Ascending aorta (tissue), 2 donors: ENCODE measurements around the gene DEPDC7. TPM values are rescaled to one million over a fixed set of nuclear protein-coding genes. Genes with fewer than 3 reads are reported as not detected.
"Not testable (repeated sequence)": the region's sequence is repeated elsewhere in the genome, so short reads cannot be mapped to it uniquely, and the experiment has no call there.

Source experiments
- DNase-seq, 2 donors: peaks; one replicate each; pipeline ENCODE4 v3.0.0-alpha.2; 2019; ENCODE audit warnings: low spot score in 2 of 2
- H3K27ac ChIP-seq, 2 donors: fragments of 200-600 bp; sonication (generic); one replicate each; pipeline ENCODE4 v1.5.1; 2016 to 2017; ENCODE audit warnings: mild to moderate bottlenecking in 1 of 2
- H3K27me3 ChIP-seq: fragments of 200-600 bp; sonication (generic); one replicate; pipeline ENCODE4 v1.5.1; 2017
- H3K36me3 ChIP-seq, 2 donors: fragments of 200-600 bp; sonication (generic); one replicate each; pipeline ENCODE4 v1.5.1; 2016
- H3K4me1 ChIP-seq, 2 donors: fragments of 200-600 bp; sonication (generic); one replicate each; pipeline ENCODE4 v1.5.1; 2016 to 2017; ENCODE audit warnings: mild to moderate bottlenecking in 1 of 2
- H3K4me3 ChIP-seq, 2 donors: fragments of 200-600 bp; sonication (generic); one replicate each; pipeline ENCODE4 v1.5.1; 2016 to 2017; ENCODE audit warnings: mild to moderate bottlenecking in 1 of 2
- H3K9me3 ChIP-seq, 2 donors: fragments of 200-600 bp; sonication (generic); one replicate each; pipeline ENCODE4 v1.5.1; 2016
- intact Hi-C: fragments of 100-400 bp; cut with DNase I; formaldehyde crosslinking; loops from one replicate; pipeline ENCODE4 v1.15.1; 2023
- total RNA-seq: library from RNA; depleted of rRNA; stranded (reverse); fragments of >200 nt; gene quantifications from one replicate; pipeline ENCODE4 v1.1.0, GENCODE V29; 2016
- TF ChIP-seq, protein P1 (sequence below), 3 experiments: fragments of 200-600 bp in 2 of 3; fragments of 450-650 bp in 1 of 3; sonication (generic) in 2 of 3; IDR thresholded peaks; one replicate each; pipeline ENCODE4 v1.5.1; 2016 to 2019; ENCODE audit warnings: antibody characterized with exemption in 3 of 3, mild to moderate bottlenecking in 1 of 3, moderate library complexity in 1 of 3

Gene DEPDC7
- total RNA-seq, 1 donor from 2014 or later, result not detected

DNA sequence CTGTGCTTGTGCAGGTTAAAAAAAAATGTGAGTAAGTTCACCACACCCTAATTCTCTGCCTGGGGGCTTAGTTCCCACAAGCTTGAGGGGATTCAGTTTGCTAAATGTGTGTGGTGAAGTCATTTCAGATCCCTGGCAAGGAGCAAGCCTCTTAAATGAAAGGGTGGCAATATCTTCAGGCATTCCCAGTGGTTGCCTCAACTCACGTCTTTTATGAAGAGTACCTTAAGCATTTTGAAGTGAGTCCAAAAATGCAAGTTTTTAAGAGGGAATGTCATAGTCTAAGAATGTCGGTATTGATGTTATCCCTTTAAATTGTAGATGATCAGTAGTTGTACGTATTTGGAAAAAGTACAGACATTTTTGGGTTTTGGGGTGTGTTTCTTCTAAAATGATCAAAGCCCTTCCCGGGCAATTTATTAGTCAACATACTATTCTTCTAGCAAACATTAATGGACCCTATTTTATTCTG, 28.6 kb downstream of the DEPDC7 start:
- H3K4me3 ChIP-seq, result no peak overlapping the region
- intact Hi-C loops, result loop anchor here (10.0 kb wide), 1 partner anchor 150 kb away; the partner anchor contains the start of gene QSER1
- no peaks in the 10 kb centered on the region for H3K9me3 ChIP-seq
- no peaks in the 10 kb centered on the region for H3K27me3 ChIP-seq
- no peak for DNase-seq
- H3K4me1 ChIP-seq, result peaks cover 4 to 11% of the 10 kb centered on the region in 2 donors
- TF ChIP-seq, protein P1, sequence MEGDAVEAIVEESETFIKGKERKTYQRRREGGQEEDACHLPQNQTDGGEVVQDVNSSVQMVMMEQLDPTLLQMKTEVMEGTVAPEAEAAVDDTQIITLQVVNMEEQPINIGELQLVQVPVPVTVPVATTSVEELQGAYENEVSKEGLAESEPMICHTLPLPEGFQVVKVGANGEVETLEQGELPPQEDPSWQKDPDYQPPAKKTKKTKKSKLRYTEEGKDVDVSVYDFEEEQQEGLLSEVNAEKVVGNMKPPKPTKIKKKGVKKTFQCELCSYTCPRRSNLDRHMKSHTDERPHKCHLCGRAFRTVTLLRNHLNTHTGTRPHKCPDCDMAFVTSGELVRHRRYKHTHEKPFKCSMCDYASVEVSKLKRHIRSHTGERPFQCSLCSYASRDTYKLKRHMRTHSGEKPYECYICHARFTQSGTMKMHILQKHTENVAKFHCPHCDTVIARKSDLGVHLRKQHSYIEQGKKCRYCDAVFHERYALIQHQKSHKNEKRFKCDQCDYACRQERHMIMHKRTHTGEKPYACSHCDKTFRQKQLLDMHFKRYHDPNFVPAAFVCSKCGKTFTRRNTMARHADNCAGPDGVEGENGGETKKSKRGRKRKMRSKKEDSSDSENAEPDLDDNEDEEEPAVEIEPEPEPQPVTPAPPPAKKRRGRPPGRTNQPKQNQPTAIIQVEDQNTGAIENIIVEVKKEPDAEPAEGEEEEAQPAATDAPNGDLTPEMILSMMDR (IDR thresholded peaks at IDR 0.05), result no peak
- no peak overlapping the region for H3K27ac ChIP-seq
- H3K36me3 ChIP-seq, result peaks cover 27 to 32% of the 10 kb centered on the region in 2 donors

- Histone ChIP-seq H3K4me1 (peaks cover 4 to 11% of the 10 kb centered on the region in 2 donors), H3K36me3 (peaks cover 27 to 32% of the 10 kb centered on the region in 2 donors), H3K27me3 (no peaks in the 10 kb centered on the region), H3K27ac (no peak overlapping the region), H3K9me3 (no peaks in the 10 kb centered on the region), H3K4me3 (no peak overlapping the region)
- TF ChIP-seq, protein P1 (IDR thresholded peaks at IDR 0.05), result no peak
- intact Hi-C loops, result loop anchor here (10.0 kb wide), 1 partner anchor 151 kb away; the partner anchor contains the start of gene QSER1
- no peak for DNase-seq
These were observed 30.0 kb downstream of the DEPDC7 start for GRCh38 chr11:33045551-33046255.

GRCh38 chr11:33048701-33049100, 33.0 kb downstream of the DEPDC7 start:
- peaks cover 26 to 36% of the 10 kb centered on the region in 2 donors for H3K36me3 ChIP-seq
- H3K27ac ChIP-seq, H3K4me1 ChIP-seq, DNase-seq, H3K4me3 ChIP-seq, H3K27me3 ChIP-seq, H3K9me3 ChIP-seq: not testable (repeated sequence)
- intact Hi-C loops, result loop anchor here (10.0 kb wide), 1 partner anchor 154 kb away; the partner anchor contains the start of gene QSER1

DNA sequence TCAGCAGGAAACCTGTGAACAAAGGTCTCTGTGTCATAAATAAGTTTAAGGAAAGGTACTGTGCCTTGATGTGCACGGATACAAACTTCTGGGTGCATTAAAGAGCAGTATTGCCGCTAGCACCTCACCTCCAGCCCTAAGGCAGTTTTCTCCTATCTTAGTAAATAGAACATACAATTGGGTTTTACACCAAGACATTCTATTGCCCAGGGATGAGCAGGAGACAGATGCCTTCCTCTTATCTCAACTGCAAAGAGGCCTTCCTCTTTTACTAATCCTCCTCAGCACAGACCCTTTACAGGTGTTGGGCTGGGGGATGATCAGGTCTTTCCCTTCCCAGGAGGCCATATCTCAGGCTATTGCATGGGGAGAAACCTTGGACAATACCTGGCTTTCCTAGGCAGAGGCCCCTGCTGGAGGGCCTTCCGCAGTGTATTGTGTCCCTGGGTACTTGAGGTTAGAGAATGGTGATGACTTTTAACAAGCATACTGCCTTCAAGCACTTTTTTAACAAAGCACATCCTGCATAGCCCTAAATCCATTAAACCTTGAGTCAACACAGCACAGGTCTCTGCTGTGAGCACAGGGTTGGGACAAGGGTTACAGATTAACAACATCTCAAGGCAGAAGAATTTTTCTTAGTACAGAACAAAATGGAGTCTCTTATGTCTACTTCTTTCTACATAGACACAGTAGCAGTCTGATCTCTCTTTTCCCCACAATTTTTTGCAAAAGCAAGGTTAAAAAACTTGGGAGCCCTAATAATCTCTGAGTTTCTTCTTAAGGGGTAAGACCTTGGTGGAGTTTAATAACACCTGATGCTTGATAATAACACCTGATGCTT, 34.1 kb downstream of the DEPDC7 start:
- H3K4me3 ChIP-seq, H3K27ac ChIP-seq, H3K27me3 ChIP-seq, H3K4me1 ChIP-seq, DNase-seq, H3K9me3 ChIP-seq: not testable (repeated sequence)
- intact Hi-C loops, result loop anchor here (10.0 kb wide), 1 partner anchor 155 kb away; the partner anchor contains the start of gene QSER1
- peaks cover 17 to 31% of the 10 kb centered on the region in 2 donors for H3K36me3 ChIP-seq

DNA sequence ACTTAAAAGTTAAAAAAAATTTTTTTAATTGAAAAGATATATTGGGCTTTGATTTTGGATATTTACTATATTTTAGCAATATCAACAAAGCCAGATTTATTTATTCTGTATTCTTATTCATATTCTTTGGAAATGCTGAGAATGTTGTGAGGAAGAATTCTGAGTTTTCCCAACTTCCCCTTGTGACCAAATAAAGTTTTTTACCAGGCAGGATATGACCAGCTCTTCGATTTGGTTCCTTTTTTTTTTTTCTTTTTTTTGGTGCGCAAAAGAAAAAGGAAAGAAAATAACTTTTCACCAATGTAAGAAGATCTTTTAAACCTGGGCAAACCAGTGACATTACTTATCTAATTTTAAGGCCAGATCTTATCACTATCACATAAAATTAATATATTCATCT, 36.6 kb downstream of the DEPDC7 start:
- intact Hi-C loops, result no loop called here
- peaks cover 3 to 24% of the 10 kb centered on the region in 2 donors for H3K36me3 ChIP-seq
- no peaks in the 10 kb centered on the region for H3K9me3 ChIP-seq
- H3K4me1 ChIP-seq, result no peaks in the 10 kb centered on the region
- DNase-seq, result no peak
- no peak overlapping the region for H3K4me3 ChIP-seq
- no peak overlapping the region for H3K27ac ChIP-seq
- TF ChIP-seq, protein P1 (IDR thresholded peaks at IDR 0.05), result no peak
- H3K27me3 ChIP-seq, result no peaks in the 10 kb centered on the region

GRCh38 chr11:33055375-33055774, 39.7 kb downstream of the DEPDC7 start:
- Histone ChIP-seq H3K9me3 (no peaks in the 10 kb centered on the region), H3K4me3 (no peak overlapping the region), H3K27ac (no peak overlapping the region), H3K27me3 (no peaks in the 10 kb centered on the region), H3K4me1 (no peaks in the 10 kb centered on the region), H3K36me3 (peaks cover 25 to 42% of the 10 kb centered on the region in 2 donors)
- intact Hi-C loops, result no loop called here
- TF ChIP-seq, protein P1 (IDR thresholded peaks at IDR 0.05), result no peak
- no peak for DNase-seq
